IMR-90 (cell line): Measurements from ENCODE around the gene TRDN. TPM values are rescaled to one million over a fixed set of nuclear protein-coding genes. Genes with fewer than 3 reads are reported as not detected.

Experiments used
- ATAC-seq: fragments of 200-7000 bp; cut with Tn5 transposase; 2 replicates; pipeline ENCODE4 v1.9.1; 2020; ENCODE audit warnings: low read depth, mild to moderate bottlenecking, moderate library complexity
- BruUV-seq: library from RNA; stranded (reverse); fragments of 400-500 nt; replicated peaks from 2 replicates; lab custom pipeline; 2021; lab: Mats Ljungman, UMichigan
- CTCF ChIA-PET: fragments of 300-600 bp; formaldehyde crosslinking; extraction: SDS; loops from one replicate; lab custom pipeline; 2021; ENCODE audit warnings: antibody characterized with exemption; lab: Yijun Ruan, JAX
- POLR2A ChIA-PET: fragments of 300-600 bp; sonication (Branson Sonifier 250); formaldehyde crosslinking; loops from one replicate; lab custom pipeline; 2022; ENCODE audit warnings: antibody characterized with exemption; ENCODE audit not compliant: unreplicated experiment; lab: Charles Lee
- DNase-seq: peaks from one replicate; pipeline ENCODE4 v3.0.0; 2013
- H2AFZ ChIP-seq: replicated peaks from 2 replicates; pipeline ENCODE3; 2013; ENCODE audit warnings: low read length, mild to moderate bottlenecking; ENCODE audit not compliant: poor library complexity
- H2AK5ac ChIP-seq: 2 replicates; pipeline ENCODE4 v1.6.1; 2013; ENCODE audit warnings: low read depth, low read length, inconsistent platforms
- H2AK9ac ChIP-seq: replicated peaks from 2 replicates; pipeline ENCODE3; 2013; ENCODE audit warnings: mild to moderate bottlenecking, low read depth, low read length, moderate library complexity; ENCODE audit not compliant: poor library complexity
- H2BK120ac ChIP-seq: 2 replicates; pipeline ENCODE4 v1.6.1; 2013; ENCODE audit warnings: low read depth, low read length, inconsistent platforms
- H2BK15ac ChIP-seq: 3 replicates; pipeline ENCODE4 v1.6.1; 2013; ENCODE audit warnings: low read depth, low read length, inconsistent platforms
- H2BK20ac ChIP-seq: 2 replicates; pipeline ENCODE4 v1.6.1; 2013; ENCODE audit warnings: low read depth, mild to moderate bottlenecking, inconsistent platforms, low read length, moderate library complexity
- H2BK5ac ChIP-seq: 2 replicates; pipeline ENCODE4 v1.6.1; 2013; ENCODE audit warnings: mild to moderate bottlenecking, low read depth, low read length, inconsistent platforms; ENCODE audit not compliant: poor library complexity, severe bottlenecking
- H3K14ac ChIP-seq: replicated peaks from 2 replicates; pipeline ENCODE4 v1.6.1; 2013; ENCODE audit warnings: low read depth, low read length, inconsistent platforms
- H3K18ac ChIP-seq: 2 replicates; pipeline ENCODE4 v1.6.1; 2013; ENCODE audit warnings: low read depth, low read length, control low read depth
- H3K23ac ChIP-seq: 2 replicates; pipeline ENCODE4 v1.6.1; 2013; ENCODE audit warnings: low read depth, low read length, inconsistent platforms
- H3K27ac ChIP-seq: 2 replicates; pipeline ENCODE4 v1.5.1; 2013; ENCODE audit warnings: mild to moderate bottlenecking, control low read depth, low read length; ENCODE audit not compliant: insufficient read depth
- H3K27me3 ChIP-seq: 2 replicates; pipeline ENCODE4 v1.6.1; 2013; ENCODE audit warnings: low read length; ENCODE audit not compliant: control insufficient read depth, insufficient read depth
- H3K36me3 ChIP-seq: 2 replicates; pipeline ENCODE4 v1.6.1; 2013; ENCODE audit warnings: low read length, mixed read lengths; ENCODE audit not compliant: control insufficient read depth, insufficient read depth
- H3K4ac ChIP-seq: 2 replicates; pipeline ENCODE4 v1.6.1; 2013; ENCODE audit warnings: low read depth, low read length, inconsistent platforms
- H3K4me1 ChIP-seq: 2 replicates; pipeline ENCODE4 v1.6.1; 2013; ENCODE audit warnings: low read length, mixed read lengths; ENCODE audit not compliant: control insufficient read depth, insufficient read depth
- H3K4me2 ChIP-seq: 2 replicates; pipeline ENCODE4 v1.6.1; 2013; ENCODE audit warnings: low read depth, mild to moderate bottlenecking, control low read depth, low read length, moderate library complexity
- H3K4me3 ChIP-seq: 2 replicates; pipeline ENCODE4 v1.5.1; 2013; ENCODE audit warnings: low read depth, mild to moderate bottlenecking, control low read depth, low read length, moderate library complexity; ENCODE audit not compliant: insufficient read depth
- H3K56ac ChIP-seq: 2 replicates; pipeline ENCODE4 v1.6.1; 2013; ENCODE audit warnings: low read length, inconsistent platforms; ENCODE audit not compliant: insufficient read depth; ENCODE audit errors: extremely low read depth
- H3K79me1 ChIP-seq, 2 experiments: 2 replicates each; pipeline ENCODE4 v1.6.1; 2013; ENCODE audit warnings: low read length in 2 of 2, inconsistent platforms in 1 of 2, low read depth in 1 of 2
- H3K9ac ChIP-seq: 2 replicates; pipeline ENCODE4 v1.6.1; 2013; ENCODE audit warnings: low read depth, low read length, control low read depth
- H3K9me1 ChIP-seq: 2 replicates; pipeline ENCODE4 v1.6.1; 2013; ENCODE audit warnings: low read length, inconsistent platforms; ENCODE audit not compliant: insufficient read depth
- H3K9me3 ChIP-seq: 2 replicates; pipeline ENCODE4 v1.6.1; 2013; ENCODE audit warnings: low read length; ENCODE audit not compliant: control insufficient read depth, insufficient read depth
- H4K20me1 ChIP-seq: 2 replicates; pipeline ENCODE4 v1.6.1; 2013; ENCODE audit warnings: low read length, inconsistent platforms; ENCODE audit not compliant: insufficient read depth
- H4K5ac ChIP-seq: 2 replicates; pipeline ENCODE4 v1.6.1; 2013; ENCODE audit warnings: mild to moderate bottlenecking, low read depth, low read length, control low read depth
- H4K8ac ChIP-seq, 2 experiments: 2 replicates each; pipeline ENCODE4 v1.6.1; 2013; ENCODE audit warnings: low read depth in 2 of 2, low read length in 2 of 2, control low read depth in 1 of 2, inconsistent platforms in 1 of 2
- H4K91ac ChIP-seq: 2 replicates; pipeline ENCODE4 v1.6.1; 2013; ENCODE audit warnings: low read depth, low read length, inconsistent platforms; ENCODE audit not compliant: insufficient read depth
- BHLHE40 ChIP-seq: fragments of 150-350 bp; IDR thresholded peaks from 2 replicates; pipeline ENCODE4 v1.6.1; 2016; ENCODE audit warnings: mild to moderate bottlenecking, low read depth, low read length
- CEBPB ChIP-seq: IDR thresholded peaks from 2 replicates; pipeline ENCODE4 v1.6.1; 2012; ENCODE audit warnings: low read depth, low read length, improper control_type of control experiment
- CHD1 ChIP-seq: IDR thresholded peaks from 2 replicates; pipeline ENCODE4 v1.6.1; 2012; ENCODE audit warnings: low read depth, low read length, improper control_type of control experiment
- FOS ChIP-seq: fragments of 150-350 bp; IDR thresholded peaks from 2 replicates; pipeline ENCODE4 v1.6.1; 2016; ENCODE audit warnings: low read depth, low read length
- MAZ ChIP-seq: IDR thresholded peaks from 2 replicates; pipeline ENCODE4 v1.6.1; 2012; ENCODE audit warnings: low read depth, mild to moderate bottlenecking, low read length, improper control_type of control experiment, moderate library complexity, borderline replicate concordance
- MXI1 ChIP-seq: IDR thresholded peaks from 2 replicates; pipeline ENCODE4 v1.6.1; 2012; ENCODE audit warnings: low read depth, mild to moderate bottlenecking, low read length, moderate library complexity, borderline replicate concordance
- POLR2A ChIP-seq: IDR thresholded peaks from 2 replicates; pipeline ENCODE4 v1.6.1; 2012; ENCODE audit warnings: mild to moderate bottlenecking, low read depth, low read length
- RFX5 ChIP-seq: IDR thresholded peaks from 2 replicates; pipeline ENCODE4 v1.8.0; 2012; ENCODE audit warnings: low read depth, mild to moderate bottlenecking, low read length, moderate library complexity
- WGBS, 2 experiments: methylation state at CpG; one replicate each; pipeline versions ENCODE4 v1.1.5 to v1.1.7; 2013; ENCODE audit warnings: missing lambda C conversion rate in 2 of 2; ENCODE audit not compliant: insufficient read length in 1 of 2; ENCODE audit errors: extremely low coverage in 2 of 2; 5-methylcytosine and 5-hydroxymethylcytosine counted together
- dilution Hi-C: fragments of 300-500 bp; cut with HindIII; formaldehyde crosslinking; loops from one replicate; pipeline ENCODE4 v1.14.3; 2018; ENCODE audit warnings: low sequenced_read_pairs; ENCODE audit not compliant: unreplicated experiment
- in situ Hi-C: fragments of 300-500 bp; cut with MboI; formaldehyde crosslinking; loops from 3 replicates; pipeline ENCODE4 v1.14.3; 2019; ENCODE audit warnings: low sequenced_read_pairs, inconsistent platforms, mixed read lengths
- intact Hi-C: fragments of 100-400 bp; cut with micrococcal nuclease; formaldehyde crosslinking; loops from 2 replicates; pipeline ENCODE4 v1.10.0; 2022
- polyA plus RNA-seq, 3 experiments: library from polyadenylated mRNA; depleted of rRNA; stranded (reverse); fragments of >200 nt; gene quantifications; 2 replicates each; pipeline ENCODE4 v1.2.3, GENCODE V29; 2012; ENCODE audit warnings: low replicate concordance in 1 of 3
- total RNA-seq: library from RNA; depleted of rRNA; stranded (reverse); fragments of >200 nt; gene quantifications from 2 replicates; pipeline ENCODE4 v1.2.3, GENCODE V29; 2012
- TF ChIP-seq, protein P1 (sequence below): fragments of 150-350 bp; IDR thresholded peaks from 2 replicates; pipeline ENCODE4 v1.6.1; 2017; ENCODE audit warnings: mild to moderate bottlenecking, antibody characterized with exemption, low read length, low read depth
- TF ChIP-seq, protein P2 (sequence below): fragments of 150-350 bp; IDR thresholded peaks from 2 replicates; pipeline ENCODE4 v1.6.1; 2016; ENCODE audit warnings: low read depth, mild to moderate bottlenecking, low read length, moderate library complexity, borderline replicate concordance

TRDN gene
- total and polyA plus RNA-seq, 2 of the 4 experiments (the other 2 are of a cell fraction) = not detected

DNA sequence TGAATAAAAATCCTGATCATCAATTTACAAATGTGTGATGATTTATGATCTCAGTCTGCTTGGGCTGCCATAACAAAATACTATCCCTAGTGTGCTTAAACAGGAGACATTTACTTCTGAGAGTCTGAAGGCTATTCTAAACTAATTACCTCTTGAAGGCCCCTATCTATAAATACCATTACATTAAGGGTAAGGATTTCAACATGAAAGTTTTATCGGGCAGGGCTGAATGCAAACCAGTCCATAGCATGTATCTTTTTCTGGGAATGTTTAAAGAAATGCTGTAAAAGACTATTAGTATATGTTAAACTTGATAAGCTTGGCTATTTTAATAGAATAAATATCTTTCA, 48.2 kb downstream of the TRDN start:
- no peak overlapping the region for H2BK120ac ChIP-seq
- dilution Hi-C loops (no loop called here), in situ Hi-C loops (no loop called here), intact Hi-C loops (no loop called here)
- H3K14ac ChIP-seq = no peak overlapping the region
- no peak overlapping the region for H3K4me3 ChIP-seq
- no peaks in the 10 kb centered on the region for H3K79me1 ChIP-seq
- ChIA-PET POLR2A (no interaction called here), CTCF (no interaction called here)
- H2AK9ac ChIP-seq = no peak overlapping the region
- no peak for DNase-seq
- H2AK5ac ChIP-seq = no peak overlapping the region
- H4K5ac ChIP-seq = no peak overlapping the region
- no peak overlapping the region for H2BK15ac ChIP-seq
- no peak overlapping the region for H3K4ac ChIP-seq
- no peaks in the 10 kb centered on the region for H4K20me1 ChIP-seq
- ATAC-seq = no peak
- no peak overlapping the region for H2BK5ac ChIP-seq
- no CpG with 5 or more reads among the region's 1 CpG for WGBS, 2 experiments
- H4K8ac ChIP-seq = no peak overlapping the region
- no peak overlapping the region for H2BK20ac ChIP-seq
- no peak overlapping the region for H4K91ac ChIP-seq
- no peaks in the 10 kb centered on the region for H3K9me1 ChIP-seq
- no TSS peak for BruUV-seq
- H3K9ac ChIP-seq = no peak overlapping the region
- no peak overlapping the region for H2AFZ ChIP-seq
- H3K27me3 ChIP-seq = no peaks in the 10 kb centered on the region
- H3K9me3 ChIP-seq = peaks cover 3% of the 10 kb centered on the region; the same call in 1 of the 2 replicates
- H3K36me3 ChIP-seq = no peaks in the 10 kb centered on the region
- H3K4me1 ChIP-seq = no peaks in the 10 kb centered on the region
- H3K27ac ChIP-seq = no peak overlapping the region
- no peak overlapping the region for H3K56ac ChIP-seq
- H3K18ac ChIP-seq = no peak overlapping the region
- H3K23ac ChIP-seq = no peak overlapping the region
- H3K4me2 ChIP-seq = no peak overlapping the region
- TF ChIP-seq, protein P1, sequence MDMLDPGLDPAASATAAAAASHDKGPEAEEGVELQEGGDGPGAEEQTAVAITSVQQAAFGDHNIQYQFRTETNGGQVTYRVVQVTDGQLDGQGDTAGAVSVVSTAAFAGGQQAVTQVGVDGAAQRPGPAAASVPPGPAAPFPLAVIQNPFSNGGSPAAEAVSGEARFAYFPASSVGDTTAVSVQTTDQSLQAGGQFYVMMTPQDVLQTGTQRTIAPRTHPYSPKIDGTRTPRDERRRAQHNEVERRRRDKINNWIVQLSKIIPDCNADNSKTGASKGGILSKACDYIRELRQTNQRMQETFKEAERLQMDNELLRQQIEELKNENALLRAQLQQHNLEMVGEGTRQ = no peak
- TF ChIP-seq, protein P2, sequence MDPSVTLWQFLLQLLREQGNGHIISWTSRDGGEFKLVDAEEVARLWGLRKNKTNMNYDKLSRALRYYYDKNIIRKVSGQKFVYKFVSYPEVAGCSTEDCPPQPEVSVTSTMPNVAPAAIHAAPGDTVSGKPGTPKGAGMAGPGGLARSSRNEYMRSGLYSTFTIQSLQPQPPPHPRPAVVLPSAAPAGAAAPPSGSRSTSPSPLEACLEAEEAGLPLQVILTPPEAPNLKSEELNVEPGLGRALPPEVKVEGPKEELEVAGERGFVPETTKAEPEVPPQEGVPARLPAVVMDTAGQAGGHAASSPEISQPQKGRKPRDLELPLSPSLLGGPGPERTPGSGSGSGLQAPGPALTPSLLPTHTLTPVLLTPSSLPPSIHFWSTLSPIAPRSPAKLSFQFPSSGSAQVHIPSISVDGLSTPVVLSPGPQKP = no peak
- TF ChIP-seq MAZ (no peak), CHD1 (no peak), POLR2A (no peak), MXI1 (no peak), CEBPB (no peak), RFX5 (no peak), FOS (no peak), BHLHE40 (no peak)
